Stomach (tissue), 9 donors: ENCODE measurements around the gene AADAT. TPM values are rescaled to one million over a fixed set of nuclear protein-coding genes. Genes with fewer than 3 reads are reported as not detected.

ENCODE experiments used
- DNase-seq, 2 donors: peaks; one replicate each; pipeline versions ENCODE4 v3.0.0 to v3.0.0-alpha.2; 2013 to 2019
- H3K27ac ChIP-seq, 5 donors: fragments of 200-600 bp in 4 of 5; sonication (generic) in 4 of 5; one replicate each; pipeline ENCODE4 v1.5.1; 2013 to 2019; ENCODE audit warnings: mild to moderate bottlenecking in 1 of 5, moderate library complexity in 1 of 5
- H3K27me3 ChIP-seq, 3 donors: fragments of 200-600 bp; sonication (generic); one replicate each; pipeline ENCODE4 v1.5.1; 2017 to 2019; ENCODE audit warnings: mixed run types in 1 of 3
- H3K36me3 ChIP-seq, 4 donors: fragments of 200-600 bp; sonication (generic); 1 replicate in 3 of 4; 2 replicates in 1 of 4; pipeline ENCODE4 v1.5.1; 2016 to 2019
- H3K4me1 ChIP-seq, 4 donors: fragments of 200-600 bp; sonication (generic); one replicate each; pipeline ENCODE4 v1.5.1; 2016 to 2019
- H3K4me3 ChIP-seq, 4 donors: fragments of 200-600 bp; sonication (generic) in 3 of 4; one replicate each; pipeline ENCODE4 v1.5.1; 2016 to 2019; ENCODE audit warnings: mild to moderate bottlenecking in 1 of 4
- H3K9me3 ChIP-seq, 4 donors: fragments of 200-600 bp; sonication (generic); one replicate each; pipeline ENCODE4 v1.5.1; 2016 to 2019
- EP300 ChIP-seq: sonication (generic); formaldehyde crosslinking; IDR thresholded peaks from one replicate; pipeline ENCODE4 v1.6.1; 2017; ENCODE audit warnings: antibody characterized with exemption
- POLR2A ChIP-seq, 4 donors: fragments of 450-650 bp; IDR thresholded peaks; one replicate each; pipeline ENCODE4 v1.6.1; 2016; ENCODE audit warnings: antibody characterized with exemption in 4 of 4, control low read depth in 2 of 4, mild to moderate bottlenecking in 1 of 4, moderate library complexity in 1 of 4
- POLR2AphosphoS5 ChIP-seq, 3 donors: sonication (generic); formaldehyde crosslinking; IDR thresholded peaks; one replicate each; pipeline ENCODE4 v1.6.1; 2016; ENCODE audit warnings: antibody characterized with exemption in 3 of 3
- WGBS, 5 donors: extraction: QIAGEN DNeasy Blood & Tissue Kit in 3 of 5; methylation state at CpG; one replicate each; pipeline versions ENCODE4 v1.1.5 to v1.1.7; 2013 to 2018; 5-methylcytosine and 5-hydroxymethylcytosine counted together
- intact Hi-C: fragments of 100-400 bp; cut with DNase I; formaldehyde crosslinking; loops from one replicate; pipeline ENCODE4 v1.15.1; 2023; ENCODE audit warnings: low total_unique reads
- polyA plus RNA-seq, 3 donors: library from polyadenylated mRNA; stranded (reverse); fragments of 200-250 nt; gene quantifications; one replicate each; pipeline ENCODE4 v1.2.3, GENCODE V29; 2013
- total RNA-seq, 5 donors: library from RNA; depleted of rRNA; stranded (reverse); fragments of >200 nt; gene quantifications; one replicate each; pipeline versions ENCODE4 v1.1.0 to v1.2.3, GENCODE V29; 2014 to 2016
- TF ChIP-seq, protein P1 (sequence below), 7 experiments: fragments of 450-650 bp in 4 of 7; fragments of 200-600 bp in 3 of 7; sonication (generic) in 3 of 7; IDR thresholded peaks; one replicate each; pipeline ENCODE4 v1.5.1; 2016 to 2019; ENCODE audit warnings: antibody characterized with exemption in 7 of 7, control low read depth in 2 of 7, mild to moderate bottlenecking in 1 of 7
- donor health status: healthy with polysubstance abuse.
- donor health status: Bipolar disorder and iron deficiency.
- donor health status: healthy.

AADAT gene
- total and polyA plus RNA-seq, 8 donors, result 0.92 to 11.0 (median 3.1) TPM

DNA sequence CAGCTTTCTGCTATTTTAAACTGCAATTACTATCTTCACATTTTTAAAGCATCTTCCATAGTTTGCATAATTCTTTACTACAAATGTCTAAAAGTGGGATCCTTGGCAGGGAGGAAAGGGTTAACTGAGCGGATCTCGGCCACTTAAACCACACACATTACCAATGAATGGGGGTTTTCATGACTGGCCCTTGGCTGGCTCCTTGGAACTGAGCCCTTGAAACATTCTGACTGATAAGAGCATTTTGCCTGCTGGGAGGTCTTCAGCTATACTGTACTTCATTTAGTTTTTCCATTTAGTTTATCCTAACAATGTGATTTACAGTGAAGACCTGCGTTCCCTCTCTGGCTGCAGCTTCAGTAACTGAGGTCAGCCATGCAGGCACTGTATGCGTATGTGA lies 31.9 kb downstream of the AADAT start:
- intact Hi-C loops, result no loop called here
- Histone ChIP-seq H3K4me3 (no peak overlapping the region), H3K4me1 (no peaks in the 10 kb centered on the region), H3K27me3 (no peaks in the 10 kb centered on the region), H3K9me3 (no peaks in the 10 kb centered on the region), H3K36me3 (peaks cover 0 to 28% (median 2%) of the 10 kb centered on the region in 4 donors), H3K27ac (no peak overlapping the region)
- TF ChIP-seq POLR2A (IDR thresholded peaks at IDR 0.05) (no peak), EP300 (no peak), POLR2AphosphoS5 (IDR thresholded peaks at IDR 0.05) (no peak)
- TF ChIP-seq, protein P1, sequence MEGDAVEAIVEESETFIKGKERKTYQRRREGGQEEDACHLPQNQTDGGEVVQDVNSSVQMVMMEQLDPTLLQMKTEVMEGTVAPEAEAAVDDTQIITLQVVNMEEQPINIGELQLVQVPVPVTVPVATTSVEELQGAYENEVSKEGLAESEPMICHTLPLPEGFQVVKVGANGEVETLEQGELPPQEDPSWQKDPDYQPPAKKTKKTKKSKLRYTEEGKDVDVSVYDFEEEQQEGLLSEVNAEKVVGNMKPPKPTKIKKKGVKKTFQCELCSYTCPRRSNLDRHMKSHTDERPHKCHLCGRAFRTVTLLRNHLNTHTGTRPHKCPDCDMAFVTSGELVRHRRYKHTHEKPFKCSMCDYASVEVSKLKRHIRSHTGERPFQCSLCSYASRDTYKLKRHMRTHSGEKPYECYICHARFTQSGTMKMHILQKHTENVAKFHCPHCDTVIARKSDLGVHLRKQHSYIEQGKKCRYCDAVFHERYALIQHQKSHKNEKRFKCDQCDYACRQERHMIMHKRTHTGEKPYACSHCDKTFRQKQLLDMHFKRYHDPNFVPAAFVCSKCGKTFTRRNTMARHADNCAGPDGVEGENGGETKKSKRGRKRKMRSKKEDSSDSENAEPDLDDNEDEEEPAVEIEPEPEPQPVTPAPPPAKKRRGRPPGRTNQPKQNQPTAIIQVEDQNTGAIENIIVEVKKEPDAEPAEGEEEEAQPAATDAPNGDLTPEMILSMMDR (IDR thresholded peaks at IDR 0.05), result no peak
- 60 to 75% (median 74%) methylated on average over 4 of the region's 4 CpGs for WGBS, 5 donors
- DNase-seq, result no peak

DNA sequence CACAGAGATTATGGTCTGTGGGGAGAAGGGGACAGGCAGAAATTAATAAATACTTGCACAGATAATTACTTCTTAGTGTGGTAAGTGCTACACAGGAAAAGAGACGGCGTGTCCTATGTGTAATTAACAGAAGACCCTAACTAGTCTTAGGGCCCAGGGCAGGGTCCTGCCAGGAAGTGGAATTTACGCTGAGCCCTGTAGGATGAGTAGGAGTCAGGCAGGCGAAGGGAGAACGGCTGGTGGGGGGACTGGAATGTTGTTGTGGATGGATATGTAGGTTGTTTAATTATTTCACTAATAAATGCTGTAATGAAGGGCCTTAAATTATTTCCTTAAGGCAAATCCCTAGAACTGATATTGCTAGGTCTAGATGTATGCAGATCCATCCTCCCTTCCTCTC lies 36.8 kb downstream of the AADAT start:
- no peak for TF ChIP-seq EP300
- TF ChIP-seq, protein P1 (IDR thresholded peaks at IDR 0.05), result no peak
- TF ChIP-seq POLR2AphosphoS5 (IDR thresholded peaks at IDR 0.05), result no peak
- TF ChIP-seq POLR2A (IDR thresholded peaks at IDR 0.05), result no peak
- Histone ChIP-seq H3K27ac (no peak overlapping the region), H3K27me3 (peaks cover 0 to 11% (median 0%) of the 10 kb centered on the region in 3 donors), H3K9me3 (no peaks in the 10 kb centered on the region), H3K4me1 (no peaks in the 10 kb centered on the region), H3K36me3 (no peaks in the 10 kb centered on the region), H3K4me3 (no peak overlapping the region)
- 74 to 86% (median 77%) methylated on average over 5 of the region's 5 CpGs for WGBS, 5 donors
- intact Hi-C loops, result no loop called here
- no peak for DNase-seq

DNA sequence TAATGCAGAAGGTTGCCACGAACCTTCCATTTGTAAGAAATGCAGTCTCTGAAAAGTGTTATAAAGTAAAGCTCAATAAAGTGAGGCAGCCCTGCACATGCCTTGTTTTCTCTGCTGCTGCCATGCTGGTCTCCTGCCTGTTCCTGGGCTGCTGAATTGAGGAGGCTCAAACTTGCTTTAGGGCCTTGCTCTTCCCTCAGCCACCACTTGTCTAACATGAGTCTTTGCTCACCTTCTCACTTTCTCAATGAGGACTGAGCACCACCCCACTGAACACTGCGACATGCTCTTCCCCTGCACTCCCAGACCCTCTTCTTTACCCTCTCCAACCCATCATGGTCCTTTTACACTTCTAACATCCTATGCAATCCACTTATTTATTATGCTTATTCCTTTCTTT lies 38.4 kb downstream of the AADAT start:
- H3K9me3 ChIP-seq, result no peaks in the 10 kb centered on the region
- intact Hi-C loops, result no loop called here
- H3K36me3 ChIP-seq, result no peaks in the 10 kb centered on the region
- peaks cover 0 to 11% (median 0%) of the 10 kb centered on the region in 3 donors for H3K27me3 ChIP-seq
- H3K4me3 ChIP-seq, result no peak overlapping the region
- no peak for DNase-seq
- WGBS, 5 donors, result 84 to 94% (median 85%) methylated on average over 2 of the region's 2 CpGs
- no peaks in the 10 kb centered on the region for H3K4me1 ChIP-seq
- TF ChIP-seq POLR2A (IDR thresholded peaks at IDR 0.05) (no peak), EP300 (no peak), POLR2AphosphoS5 (IDR thresholded peaks at IDR 0.05) (no peak)
- TF ChIP-seq, protein P1 (IDR thresholded peaks at IDR 0.05), result no peak
- no peak overlapping the region for H3K27ac ChIP-seq

DNA sequence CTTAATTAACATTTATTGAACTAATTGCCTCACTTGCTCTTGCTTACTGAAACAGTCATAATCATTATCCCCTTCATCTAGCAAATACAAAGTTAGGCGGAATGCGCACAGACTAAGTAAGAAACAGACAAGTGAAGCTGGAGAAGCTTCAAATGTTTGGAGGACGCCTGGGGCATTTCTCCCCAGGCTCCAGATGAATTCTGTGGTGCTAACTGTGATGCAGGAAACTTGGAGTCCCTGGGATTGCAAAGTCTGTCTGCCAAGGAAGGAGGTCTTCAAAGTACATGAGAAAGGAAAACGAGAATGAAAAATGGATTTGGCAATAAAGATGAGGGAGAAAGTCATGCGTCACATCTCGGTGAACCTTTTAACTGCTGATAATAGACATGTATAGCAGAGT lies 40.0 kb downstream of the AADAT start:
- TF ChIP-seq EP300, result no peak
- TF ChIP-seq, protein P1 (IDR thresholded peaks at IDR 0.05), result no peak
- TF ChIP-seq POLR2A (IDR thresholded peaks at IDR 0.05), result no peak
- no peak for TF ChIP-seq POLR2AphosphoS5 (IDR thresholded peaks at IDR 0.05)
- H3K27ac ChIP-seq, result no peak overlapping the region
- no peak for DNase-seq
- H3K4me3 ChIP-seq, result no peak overlapping the region
- WGBS, 5 donors, result 73 to 80% (median 79%) methylated on average over 6 of the region's 6 CpGs
- no peaks in the 10 kb centered on the region for H3K36me3 ChIP-seq
- intact Hi-C loops, result no loop called here
- no peaks in the 10 kb centered on the region for H3K9me3 ChIP-seq
- H3K4me1 ChIP-seq, result no peaks in the 10 kb centered on the region
- H3K27me3 ChIP-seq, result peaks cover 0 to 11% (median 0%) of the 10 kb centered on the region in 3 donors
